Calu3 (cell line): Measurements from ENCODE around the gene EXD3. TPM values are rescaled to one million over a fixed set of nuclear protein-coding genes. Genes with fewer than 3 reads are reported as not detected.
A peak's percentile ranks its signal among the peaks of the same experiment; 100 is the strongest.

ENCODE experiments used
- BruUV-seq: library from RNA; stranded (reverse); fragments of 400-500 nt; replicated peaks from 2 replicates; lab custom pipeline; 2021; lab: Mats Ljungman, UMichigan
- CTCF ChIA-PET: fragments of 300-600 bp; sonication (Branson Sonifier 250); formaldehyde crosslinking; loops from one replicate; lab custom pipeline; 2022; ENCODE audit warnings: antibody characterized with exemption; lab: Charles Lee
- DNase-seq: peaks from one replicate; pipeline ENCODE4 v3.0.0; 2022
- H3K27ac Mint-ChIP-seq: one replicate; pipeline ENCODE4 v1.8.0; 2022; ENCODE audit warnings: mixed read lengths; ENCODE audit not compliant: unreplicated experiment
- H3K27me3 Mint-ChIP-seq: one replicate; pipeline ENCODE4 v1.8.0; 2022; ENCODE audit warnings: mixed read lengths; ENCODE audit not compliant: unreplicated experiment
- H3K36me3 Mint-ChIP-seq: one replicate; pipeline ENCODE4 v1.8.0; 2022; ENCODE audit warnings: mild to moderate bottlenecking, moderate library complexity, mixed read lengths; ENCODE audit not compliant: insufficient read depth, unreplicated experiment
- H3K4me1 Mint-ChIP-seq: one replicate; pipeline ENCODE4 v1.8.0; 2022; ENCODE audit warnings: mild to moderate bottlenecking, low read depth, mixed read lengths; ENCODE audit not compliant: unreplicated experiment
- H3K4me3 Mint-ChIP-seq: one replicate; pipeline ENCODE4 v1.8.0; 2022; ENCODE audit warnings: mild to moderate bottlenecking, low read depth, moderate library complexity, mixed read lengths; ENCODE audit not compliant: unreplicated experiment
- H3K9me3 Mint-ChIP-seq: one replicate; pipeline ENCODE4 v1.8.0; 2022; ENCODE audit warnings: low read depth, mixed read lengths; ENCODE audit not compliant: unreplicated experiment
- intact Hi-C: fragments of 100-400 bp; cut with micrococcal nuclease; formaldehyde crosslinking; loops from one replicate; pipeline ENCODE4 v1.10.0; 2022; ENCODE audit not compliant: unreplicated experiment
- total RNA-seq: library from RNA; stranded (reverse); gene quantifications from 2 replicates; pipeline ENCODE4 v1.2.3, GENCODE V29; 2022
- TF ChIP-seq, protein P1 (sequence below): fragments of 200-600 bp; IDR thresholded peaks from one replicate; pipeline ENCODE4 v1.8.0; 2022; ENCODE audit warnings: antibody characterized with exemption; ENCODE audit not compliant: unreplicated experiment

Gene EXD3
- total RNA-seq, 1 experiment from 2014 or later: 13.2 TPM

DNA sequence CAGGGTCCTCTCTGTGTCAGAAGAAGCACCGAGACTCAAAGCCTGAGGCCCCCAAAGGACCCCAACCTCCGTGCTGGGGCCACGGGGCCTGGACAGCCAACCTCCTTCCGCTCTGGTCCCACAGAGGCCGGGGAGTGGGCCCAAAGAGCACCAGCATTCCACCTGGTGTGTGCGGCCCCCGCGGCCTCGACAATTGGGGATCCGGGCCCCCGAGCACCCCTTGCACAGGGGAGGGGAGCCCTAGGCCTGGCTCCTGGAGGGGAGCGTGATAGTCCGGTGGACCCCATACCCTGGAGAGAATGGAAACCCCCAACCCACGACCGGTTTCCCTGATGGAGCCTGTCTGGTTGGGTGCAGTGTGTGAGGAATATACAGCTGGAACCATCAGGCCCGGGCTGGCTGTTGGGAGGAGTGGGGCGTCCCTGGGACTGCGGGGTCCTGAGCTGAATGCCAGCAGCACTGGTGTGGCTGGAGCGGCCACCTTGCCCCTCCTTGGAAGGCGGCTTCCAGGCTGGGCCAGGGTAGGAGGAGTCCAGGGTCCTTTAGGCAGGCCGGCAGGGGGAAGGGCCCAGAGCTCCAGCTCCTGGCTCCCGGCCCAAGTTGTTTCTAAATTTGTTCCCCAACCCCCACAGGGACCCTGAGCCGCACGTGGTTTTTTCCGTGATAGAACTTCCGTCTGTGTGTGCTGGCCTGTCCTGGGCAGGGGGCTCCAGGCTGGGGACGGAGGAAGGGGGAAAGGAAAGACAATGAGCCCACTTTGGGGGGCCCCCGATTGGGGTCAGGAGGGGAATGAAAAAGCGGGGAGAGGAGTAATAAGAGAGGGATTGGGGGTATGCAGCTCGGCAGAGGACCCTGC is 146.3 kb downstream of the EXD3 start:
- TSS peak; percentile 95 for BruUV-seq
- DNase-seq: peak; percentile 70
- H3K27ac Mint-ChIP-seq: peak overlapping the region; percentile 94

DNA sequence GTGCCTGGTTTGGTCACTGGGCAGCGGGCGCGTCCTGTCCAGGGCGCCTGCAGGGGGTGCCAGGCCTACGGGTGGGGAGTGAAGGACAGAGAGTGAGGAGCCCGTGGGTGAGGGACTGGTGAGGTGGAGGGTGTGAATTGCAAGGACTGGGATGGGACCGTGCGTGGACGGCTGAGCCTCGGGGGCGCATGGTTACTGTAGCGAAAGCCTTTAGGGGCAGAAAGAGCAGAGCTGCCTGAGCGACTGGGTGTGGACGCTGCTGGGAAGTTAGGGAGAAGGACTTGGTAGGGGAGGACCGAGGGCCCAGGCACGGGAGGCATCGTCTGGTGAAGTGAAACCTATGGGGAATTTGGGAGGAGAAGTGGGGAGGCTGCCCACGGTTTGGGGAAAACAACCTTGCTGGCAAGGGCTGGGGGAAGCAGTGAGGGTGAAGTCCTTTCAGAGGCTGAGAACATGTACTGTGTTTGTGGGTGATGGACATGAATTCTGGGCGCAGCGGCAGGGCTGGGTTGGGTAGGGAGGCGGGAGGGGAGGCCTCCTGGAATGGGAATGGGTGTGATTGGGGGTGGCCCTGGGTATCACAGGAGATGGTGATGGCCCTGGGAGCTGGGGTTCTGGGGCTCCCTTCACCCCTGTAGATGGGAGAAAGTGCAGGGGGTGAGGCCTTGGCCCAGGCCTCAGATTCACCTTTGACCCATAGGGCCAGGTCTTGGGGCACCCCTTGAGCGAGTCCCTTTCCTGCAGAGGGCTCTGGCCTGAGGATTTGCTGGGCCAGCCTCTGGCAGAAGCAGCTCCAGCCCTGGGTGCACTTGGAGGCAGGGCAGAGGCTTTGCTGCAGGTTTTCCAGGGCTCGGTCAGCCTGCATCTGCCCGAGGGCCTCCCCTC is 147.1 kb downstream of the EXD3 start:
- intact Hi-C loops: no loop called here
- CTCF ChIA-PET: interaction anchor here (0.5 kb wide), 1 partner anchor 126 kb away, joined by 5 read pairs; no protein-coding TSS in a partner anchor
- no peak overlapping the region for H3K27ac Mint-ChIP-seq

More for the DNA sequence above, 146.3 kb downstream of the EXD3 start:
- Mint-ChIP-seq H3K4me1 (peaks cover 20% of the 10 kb centered on the region), H3K27me3 (no peaks in the 10 kb centered on the region), H3K36me3 (peaks cover 52% of the 10 kb centered on the region), H3K4me3 (peak overlapping the region; percentile 85), H3K9me3 (no peaks in the 10 kb centered on the region)
- intact Hi-C loops: no loop called here
- CTCF ChIA-PET: interaction anchor here (0.5 to 1.6 kb wide), 7 partner anchors 10 to 146 kb away, joined by 3 to 8 read pairs (median 4); partner anchors contain the start of genes EXD3, NOXA1 and NRARP
- TF ChIP-seq, protein P1, sequence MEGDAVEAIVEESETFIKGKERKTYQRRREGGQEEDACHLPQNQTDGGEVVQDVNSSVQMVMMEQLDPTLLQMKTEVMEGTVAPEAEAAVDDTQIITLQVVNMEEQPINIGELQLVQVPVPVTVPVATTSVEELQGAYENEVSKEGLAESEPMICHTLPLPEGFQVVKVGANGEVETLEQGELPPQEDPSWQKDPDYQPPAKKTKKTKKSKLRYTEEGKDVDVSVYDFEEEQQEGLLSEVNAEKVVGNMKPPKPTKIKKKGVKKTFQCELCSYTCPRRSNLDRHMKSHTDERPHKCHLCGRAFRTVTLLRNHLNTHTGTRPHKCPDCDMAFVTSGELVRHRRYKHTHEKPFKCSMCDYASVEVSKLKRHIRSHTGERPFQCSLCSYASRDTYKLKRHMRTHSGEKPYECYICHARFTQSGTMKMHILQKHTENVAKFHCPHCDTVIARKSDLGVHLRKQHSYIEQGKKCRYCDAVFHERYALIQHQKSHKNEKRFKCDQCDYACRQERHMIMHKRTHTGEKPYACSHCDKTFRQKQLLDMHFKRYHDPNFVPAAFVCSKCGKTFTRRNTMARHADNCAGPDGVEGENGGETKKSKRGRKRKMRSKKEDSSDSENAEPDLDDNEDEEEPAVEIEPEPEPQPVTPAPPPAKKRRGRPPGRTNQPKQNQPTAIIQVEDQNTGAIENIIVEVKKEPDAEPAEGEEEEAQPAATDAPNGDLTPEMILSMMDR: no peak

DNA sequence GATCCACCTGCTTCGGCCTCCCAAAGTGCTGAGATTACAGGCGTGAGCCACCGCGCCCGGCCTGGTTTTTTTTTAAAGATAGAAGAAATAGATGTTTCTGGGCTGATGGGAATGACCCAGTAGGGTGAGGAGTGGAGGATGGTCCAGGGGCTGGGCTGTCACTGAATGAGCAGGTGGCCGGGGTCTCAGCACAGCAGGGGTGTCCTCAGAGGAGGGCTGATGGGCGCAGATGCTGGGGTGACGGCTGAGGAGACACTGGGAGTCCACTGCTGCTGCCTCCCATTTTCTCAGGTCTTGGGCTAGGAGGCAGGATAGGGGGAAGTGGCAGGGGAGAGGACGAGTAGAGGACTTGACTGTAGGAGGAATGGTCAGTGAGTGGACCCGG is 147.8 kb downstream of the EXD3 start:
- Mint-ChIP-seq H3K9me3 (no peaks in the 10 kb centered on the region), H3K4me3 (peak overlapping the region; percentile 1)
- CTCF ChIA-PET: no interaction called here

More for the DNA sequence above, 147.1 kb downstream of the EXD3 start:
- no TSS peak for BruUV-seq
- H3K4me1 Mint-ChIP-seq: peaks cover 20% of the 10 kb centered on the region
- TF ChIP-seq, protein P1: no peak
- peak overlapping the region; percentile 1 for H3K4me3 Mint-ChIP-seq
- H3K9me3 Mint-ChIP-seq: no peaks in the 10 kb centered on the region
- H3K36me3 Mint-ChIP-seq: peaks cover 59% of the 10 kb centered on the region
- DNase-seq: no peak
- H3K27me3 Mint-ChIP-seq: no peaks in the 10 kb centered on the region

More for the DNA sequence above, 147.8 kb downstream of the EXD3 start:
- TF ChIP-seq, protein P1: no peak
- intact Hi-C loops: no loop called here
- H3K27ac Mint-ChIP-seq: no peak overlapping the region
- no peaks in the 10 kb centered on the region for H3K27me3 Mint-ChIP-seq
- peaks cover 59% of the 10 kb centered on the region for H3K36me3 Mint-ChIP-seq
- BruUV-seq: no TSS peak
- no peak for DNase-seq
- H3K4me1 Mint-ChIP-seq: peaks cover 20% of the 10 kb centered on the region
